Caco-2 (cell line): ENCODE results near the gene CTIF. TPM values are rescaled to one million over a fixed set of nuclear protein-coding genes. Genes with fewer than 3 reads are reported as not detected.

Source experiments
- BruUV-seq: library from RNA; stranded (reverse); fragments of 400-500 nt; replicated peaks from 2 replicates; lab custom pipeline; 2021; lab: Mats Ljungman, UMichigan
- CTCF ChIA-PET: fragments of 300-600 bp; sonication (Branson Sonifier 250); formaldehyde crosslinking; loops from one replicate; lab custom pipeline; 2022; ENCODE audit warnings: antibody characterized with exemption; lab: Charles Lee
- POLR2A ChIA-PET: fragments of 300-600 bp; sonication (Branson Sonifier 250); formaldehyde crosslinking; loops from one replicate; lab custom pipeline; 2022; ENCODE audit warnings: antibody characterized with exemption; lab: Charles Lee
- DNase-seq, 2 experiments: peaks; one replicate each; pipeline versions ENCODE4 v3.0.0 to v3.0.0-alpha.2; 2020 to 2022
- H3K27me3 ChIP-seq: replicated peaks from 2 replicates; pipeline ENCODE4 v1.6.0; 2011; ENCODE audit warnings: low read length; ENCODE audit not compliant: control insufficient read depth, insufficient read depth
- H3K36me3 ChIP-seq: 2 replicates; pipeline ENCODE4 v1.5.1; 2011; ENCODE audit warnings: low read length; ENCODE audit not compliant: control insufficient read depth, insufficient read depth
- H3K4me1 ChIP-seq: fragments of 250-450 bp; sonication (Bioruptor Pico); 2 replicates; pipeline ENCODE4 v1.5.1; 2020; ENCODE audit warnings: mild to moderate bottlenecking
- H3K4me3 ChIP-seq: 2 replicates; pipeline ENCODE4 v1.5.1; 2011; ENCODE audit warnings: low read depth, mild to moderate bottlenecking, control low read depth, low read length
- H3K9me3 ChIP-seq: fragments of 250-450 bp; sonication (Bioruptor Pico); 2 replicates; pipeline ENCODE4 v1.5.1; 2020; ENCODE audit warnings: mild to moderate bottlenecking, moderate library complexity
- H3K27ac Mint-ChIP-seq: one replicate; pipeline ENCODE4 v1.8.0; 2022; ENCODE audit warnings: mixed read lengths; ENCODE audit not compliant: unreplicated experiment
- H3K27me3 Mint-ChIP-seq: one replicate; pipeline ENCODE4 v1.8.0; 2022; ENCODE audit warnings: mixed read lengths; ENCODE audit not compliant: insufficient read depth, unreplicated experiment
- H3K36me3 Mint-ChIP-seq: one replicate; pipeline ENCODE4 v1.8.0; 2022; ENCODE audit warnings: mild to moderate bottlenecking, mixed read lengths; ENCODE audit not compliant: insufficient read depth, unreplicated experiment
- H3K4me1 Mint-ChIP-seq: one replicate; pipeline ENCODE4 v1.8.0; 2022; ENCODE audit warnings: low read depth, mixed read lengths; ENCODE audit not compliant: unreplicated experiment
- H3K4me3 Mint-ChIP-seq: one replicate; pipeline ENCODE4 v1.8.0; 2022; ENCODE audit warnings: mild to moderate bottlenecking, moderate library complexity, mixed read lengths; ENCODE audit not compliant: unreplicated experiment
- H3K9me3 Mint-ChIP-seq: one replicate; pipeline ENCODE4 v1.8.0; 2022; ENCODE audit warnings: mixed read lengths; ENCODE audit not compliant: unreplicated experiment
- intact Hi-C: fragments of 100-400 bp; cut with micrococcal nuclease; formaldehyde crosslinking; loops from one replicate; pipeline ENCODE4 v1.10.0; 2022; ENCODE audit not compliant: unreplicated experiment
- total RNA-seq: library from RNA; stranded (reverse); gene quantifications from 2 replicates; pipeline ENCODE4 v1.2.3, GENCODE V29; 2022
- TF ChIP-seq, protein P1 (sequence below), 2 experiments: fragments of 200-600 bp in 1 of 2; IDR thresholded peaks; 1 replicate in 1 of 2; 2 replicates in 1 of 2; pipeline versions ENCODE4 v1.5.1 to v1.8.0; 2011 to 2022; ENCODE audit warnings: antibody characterized with exemption in 1 of 2, control low read depth in 1 of 2, inconsistent platforms in 1 of 2, low read depth in 1 of 2, low read length in 1 of 2, mild to moderate bottlenecking in 1 of 2, moderate library complexity in 1 of 2; ENCODE audit not compliant: insufficient read depth in 1 of 2, severe bottlenecking in 1 of 2, unreplicated experiment in 1 of 2

CTIF gene
- total RNA-seq, 1 experiment from 2014 or later = 19.9 TPM

GRCh38 chr18:48843596-48843995 is 304.8 kb downstream of the CTIF start:
- no peaks in the 10 kb centered on the region for H3K4me1 ChIP-seq

DNA sequence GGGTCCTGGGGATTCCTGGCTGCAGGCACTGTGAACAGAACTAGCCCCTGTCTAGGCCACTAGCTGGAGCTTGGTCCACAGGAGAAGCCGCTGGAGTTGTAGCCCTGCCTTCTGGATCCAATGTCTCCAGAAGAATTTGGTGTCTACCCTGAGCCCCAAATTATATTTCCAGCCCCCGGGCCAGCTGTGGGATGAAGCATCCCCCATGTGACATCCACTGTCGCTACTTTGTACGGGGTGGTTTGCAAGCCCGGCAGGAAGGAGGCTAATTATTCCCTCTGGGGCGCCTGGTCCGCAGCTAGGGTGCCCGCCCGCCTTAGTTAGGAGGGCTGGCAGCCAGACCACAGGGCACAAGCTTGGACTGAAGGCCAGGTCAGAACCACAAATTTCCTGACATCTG is 305.4 kb downstream of the CTIF start:
- peaks cover 18% of the 10 kb centered on the region for H3K9me3 Mint-ChIP-seq
- no peaks in the 10 kb centered on the region for H3K36me3 ChIP-seq
- H3K36me3 Mint-ChIP-seq = peaks cover 12% of the 10 kb centered on the region
- H3K4me3 Mint-ChIP-seq = no peak overlapping the region
- intact Hi-C loops = no loop called here
- no peak overlapping the region for H3K27ac Mint-ChIP-seq
- H3K4me1 Mint-ChIP-seq = peaks cover under 1% of the 10 kb centered on the region
- no peaks in the 10 kb centered on the region for H3K27me3 ChIP-seq
- ChIA-PET CTCF (no interaction called here), POLR2A (no interaction called here)
- TF ChIP-seq, protein P1, sequence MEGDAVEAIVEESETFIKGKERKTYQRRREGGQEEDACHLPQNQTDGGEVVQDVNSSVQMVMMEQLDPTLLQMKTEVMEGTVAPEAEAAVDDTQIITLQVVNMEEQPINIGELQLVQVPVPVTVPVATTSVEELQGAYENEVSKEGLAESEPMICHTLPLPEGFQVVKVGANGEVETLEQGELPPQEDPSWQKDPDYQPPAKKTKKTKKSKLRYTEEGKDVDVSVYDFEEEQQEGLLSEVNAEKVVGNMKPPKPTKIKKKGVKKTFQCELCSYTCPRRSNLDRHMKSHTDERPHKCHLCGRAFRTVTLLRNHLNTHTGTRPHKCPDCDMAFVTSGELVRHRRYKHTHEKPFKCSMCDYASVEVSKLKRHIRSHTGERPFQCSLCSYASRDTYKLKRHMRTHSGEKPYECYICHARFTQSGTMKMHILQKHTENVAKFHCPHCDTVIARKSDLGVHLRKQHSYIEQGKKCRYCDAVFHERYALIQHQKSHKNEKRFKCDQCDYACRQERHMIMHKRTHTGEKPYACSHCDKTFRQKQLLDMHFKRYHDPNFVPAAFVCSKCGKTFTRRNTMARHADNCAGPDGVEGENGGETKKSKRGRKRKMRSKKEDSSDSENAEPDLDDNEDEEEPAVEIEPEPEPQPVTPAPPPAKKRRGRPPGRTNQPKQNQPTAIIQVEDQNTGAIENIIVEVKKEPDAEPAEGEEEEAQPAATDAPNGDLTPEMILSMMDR (IDR thresholded peaks at IDR 0.05; ENCODE audit: insufficient read depth in 1 of 2, low read depth in 1 of 2, low read length in 1 of 2, severe bottlenecking in 1 of 2, unreplicated experiment in 1 of 2) = no peak
- H3K9me3 ChIP-seq = no peaks in the 10 kb centered on the region
- H3K4me3 ChIP-seq = no peak overlapping the region
- no TSS peak for BruUV-seq
- H3K27me3 Mint-ChIP-seq = no peaks in the 10 kb centered on the region
- DNase-seq = no peak
- no peaks in the 10 kb centered on the region for H3K4me1 ChIP-seq

More at GRCh38 chr18:48843596-48843995, 304.8 kb downstream of the CTIF start:
- Mint-ChIP-seq H3K9me3 (peaks cover 18% of the 10 kb centered on the region), H3K27ac (no peak overlapping the region), H3K36me3 (peaks cover 15% of the 10 kb centered on the region), H3K4me1 (peaks cover 6% of the 10 kb centered on the region), H3K27me3 (no peaks in the 10 kb centered on the region), H3K4me3 (no peak overlapping the region)
- Histone ChIP-seq H3K27me3 (no peaks in the 10 kb centered on the region), H3K36me3 (no peaks in the 10 kb centered on the region), H3K9me3 (no peaks in the 10 kb centered on the region), H3K4me3 (no peak overlapping the region)
- TF ChIP-seq, protein P1 (IDR thresholded peaks at IDR 0.05; ENCODE audit: insufficient read depth in 1 of 2, low read depth in 1 of 2, low read length in 1 of 2, severe bottlenecking in 1 of 2, unreplicated experiment in 1 of 2) = no peak
- BruUV-seq = no TSS peak
- intact Hi-C loops = no loop called here
- ChIA-PET POLR2A (no interaction called here), CTCF (no interaction called here)
- DNase-seq = no peak

GRCh38 chr18:48845174-48845573 is 306.3 kb downstream of the CTIF start:
- Mint-ChIP-seq H3K27me3 (no peaks in the 10 kb centered on the region), H3K36me3 (peaks cover 12% of the 10 kb centered on the region), H3K4me1 (no peaks in the 10 kb centered on the region), H3K4me3 (no peak overlapping the region), H3K9me3 (peaks cover 18% of the 10 kb centered on the region), H3K27ac (no peak overlapping the region)
- H3K9me3 ChIP-seq = no peaks in the 10 kb centered on the region
- no peak overlapping the region for H3K4me3 ChIP-seq
- no peaks in the 10 kb centered on the region for H3K36me3 ChIP-seq
- no peak for DNase-seq
- TF ChIP-seq, protein P1 (IDR thresholded peaks at IDR 0.05; ENCODE audit: insufficient read depth in 1 of 2, low read depth in 1 of 2, low read length in 1 of 2, severe bottlenecking in 1 of 2, unreplicated experiment in 1 of 2) = no peak
- no peaks in the 10 kb centered on the region for H3K4me1 ChIP-seq
- intact Hi-C loops = no loop called here
- no peaks in the 10 kb centered on the region for H3K27me3 ChIP-seq
- ChIA-PET POLR2A (no interaction called here), CTCF (no interaction called here)
- no TSS peak for BruUV-seq
